Sigmoid colon (tissue), 3 donors: ENCODE data around the gene C2orf42.

ENCODE experiments used
- CTCF ChIP-seq, 4 experiments: fragments of 450-650 bp in 3 of 4; fragments of 200-600 bp in 1 of 4; IDR thresholded peaks; one replicate each; pipeline ENCODE4 v1.5.1; 2016 to 2019; ENCODE audit warnings: antibody characterized with exemption in 4 of 4, mild to moderate bottlenecking in 3 of 4, moderate library complexity in 2 of 4
- POLR2A ChIP-seq, 2 donors: fragments of 450-650 bp; IDR thresholded peaks; one replicate each; pipeline ENCODE4 v1.6.1; 2016; ENCODE audit warnings: antibody characterized with exemption in 2 of 2, mild to moderate bottlenecking in 2 of 2, moderate library complexity in 2 of 2

DNA sequence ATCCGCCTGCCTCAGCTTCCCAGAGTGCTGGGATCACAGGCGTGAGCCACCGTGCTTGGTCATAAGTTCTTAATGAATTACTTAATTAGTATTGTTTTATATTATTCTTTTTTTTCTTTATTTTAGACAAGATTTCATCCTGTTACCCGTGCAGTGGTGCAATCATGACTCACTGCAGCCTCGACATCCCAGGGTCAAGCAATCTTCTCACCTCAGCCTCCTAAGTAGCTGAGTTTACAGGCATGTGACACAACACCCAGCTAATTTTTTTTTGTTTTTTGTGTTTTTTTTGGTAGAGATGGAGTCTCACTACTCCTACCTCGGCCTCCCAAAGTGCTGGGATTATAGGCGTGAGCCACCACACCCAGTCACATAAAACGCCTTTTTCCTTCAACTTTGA is 17.3 kb downstream of the C2orf42 start:
- no peak for TF ChIP-seq POLR2A (IDR thresholded peaks at IDR 0.05)
- TF ChIP-seq CTCF (IDR thresholded peaks at IDR 0.05) = no peak
